ENCODE data around the gene MARK4. TPM values are rescaled to one million over a fixed set of nuclear protein-coding genes. Genes with fewer than 3 reads are reported as not detected.

The MARK4 gene
- total RNA-seq, 1 donor from 2014 or later, result 36.6 TPM

- intact Hi-C loops (cut with DNase I), result no loop called here
These were observed 15.6 kb upstream of the MARK4 start for GRCh38 chr19:45235485-45235884.

GRCh38 chr19:45238556-45238955 is 12.5 kb upstream of the MARK4 start:
- intact Hi-C loops (cut with DNase I), result no loop called here
- DNase-seq (ENCODE audit: low spot score), result no peak

More at GRCh38 chr19:45235485-45235884, 15.6 kb upstream of the MARK4 start:
- DNase-seq (ENCODE audit: low spot score), result no peak

- no peak for DNase-seq (ENCODE audit: low spot score)
- intact Hi-C loops (cut with DNase I), result no loop called here
These were observed 7.8 kb upstream of the MARK4 start for GRCh38 chr19:45243144-45243732.

- DNase-seq (ENCODE audit: low spot score), result no peak
- intact Hi-C loops (cut with DNase I), result loop anchor here (2.0 kb wide), 1 partner anchor 31 kb away; no protein-coding TSS in a partner anchor
These were observed 6.8 kb upstream of the MARK4 start for GRCh38 chr19:45244133-45244794.

- intact Hi-C loops (cut with DNase I), result loop anchor here (2.0 kb wide), 1 partner anchor 33 kb away; no protein-coding TSS in a partner anchor
- DNase-seq (ENCODE audit: low spot score), result no peak
These were observed 5.7 kb upstream of the MARK4 start, which contains the start of gene EXOC3L2 for GRCh38 chr19:45245334-45245787. Gene EXOC3L2, minus strand, starts transcription at chr19:45245407. Its CDS starts 6,362 bp downstream, at chr19:45239045.

- DNase-seq (ENCODE audit: low spot score), result no peak
- intact Hi-C loops (cut with DNase I), result loop anchor here (2.0 kb wide), 1 partner anchor 33 kb away; no protein-coding TSS in a partner anchor
These were observed 5.2 kb upstream of the MARK4 start for GRCh38 chr19:45245826-45246225.

- intact Hi-C loops (cut with DNase I), result no loop called here
- DNase-seq (ENCODE audit: low spot score), result no peak
These were observed 3.9 kb upstream of the MARK4 start for GRCh38 chr19:45247136-45247535.

GRCh38 chr19:45249261-45250033 is 1.6 kb upstream of the MARK4 start:
- intact Hi-C loops (cut with DNase I), result loop anchor here (2.0 to 5.0 kb wide), 3 partner anchors 49 to 159 kb away; no protein-coding TSS in a partner anchor
- DNase-seq (ENCODE audit: low spot score), result no peak

GRCh38 chr19:45250216-45250831 is 747 bp upstream of the MARK4 start:
- intact Hi-C loops (cut with DNase I), result loop anchor here (2.0 to 5.0 kb wide), 2 partner anchors 50 to 77 kb away; no protein-coding TSS in a partner anchor
- DNase-seq (ENCODE audit: low spot score), result no peak

- no peak for DNase-seq (ENCODE audit: low spot score)
- intact Hi-C loops (cut with DNase I), result loop anchor here (2.0 to 5.0 kb wide), 2 partner anchors 51 to 76 kb away; no protein-coding TSS in a partner anchor
These were observed 632 bp downstream of the MARK4 start for GRCh38 chr19:45251452-45252354.

GRCh38 chr19:45253396-45254027 is 2.4 kb downstream of the MARK4 start:
- intact Hi-C loops (cut with DNase I), result loop anchor here (5.0 kb wide), 1 partner anchor 74 kb away; no protein-coding TSS in a partner anchor
- no peak for DNase-seq (ENCODE audit: low spot score)

- intact Hi-C loops (cut with DNase I), result loop anchor here (5.0 kb wide), 1 partner anchor 73 kb away; no protein-coding TSS in a partner anchor
- DNase-seq (ENCODE audit: low spot score), result no peak
These were observed 3.0 kb downstream of the MARK4 start for GRCh38 chr19:45254044-45254531.

GRCh38 chr19:45255611-45256157 is 4.6 kb downstream of the MARK4 start:
- no peak for DNase-seq (ENCODE audit: low spot score)
- intact Hi-C loops (cut with DNase I), result no loop called here

- intact Hi-C loops (cut with DNase I), result no loop called here
- DNase-seq (ENCODE audit: low spot score), result no peak
These were observed 5.8 kb downstream of the MARK4 start for GRCh38 chr19:45256836-45257235.

GRCh38 chr19:45258862-45259261 is 7.8 kb downstream of the MARK4 start:
- DNase-seq (ENCODE audit: low spot score), result no peak
- intact Hi-C loops (cut with DNase I), result no loop called here

- intact Hi-C loops (cut with DNase I), result no loop called here
- no peak for DNase-seq (ENCODE audit: low spot score)
These were observed 11.5 kb downstream of the MARK4 start for GRCh38 chr19:45262570-45262969.

- intact Hi-C loops (cut with DNase I), result no loop called here
- no peak for DNase-seq (ENCODE audit: low spot score)
These were observed 11.9 kb downstream of the MARK4 start for GRCh38 chr19:45263013-45263412.
